ENCODE results near the gene TJP2.

The TJP2 gene

DNA sequence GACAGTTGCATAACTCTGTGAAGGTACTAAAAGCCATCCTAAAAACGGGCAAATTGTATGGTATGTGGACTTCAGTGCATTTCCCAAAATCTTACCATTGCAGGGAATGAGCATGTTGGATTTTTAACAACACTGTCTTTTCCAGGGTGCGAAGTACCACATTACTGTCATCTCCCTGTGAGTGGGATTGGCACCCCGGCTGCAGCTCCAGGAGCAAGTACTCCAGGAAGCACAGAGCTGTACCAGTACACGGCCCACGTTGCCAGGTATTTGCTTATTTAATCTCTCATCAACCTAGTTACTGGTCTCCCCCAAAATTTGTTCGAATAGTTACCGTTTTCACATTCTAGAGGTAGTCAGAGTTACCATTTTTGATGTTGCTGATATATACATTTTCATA, 22.6 kb upstream of the TJP2 start:
- Histone ChIP-seq H3K14ac (ENCODE audit: low read length in 2 of 2) (no peak overlapping the region), H2BK5ac (ENCODE audit: low read depth, low read length, poor library complexity, severe bottlenecking) (no peak overlapping the region), H3K27me3 (ENCODE audit: control insufficient read depth in 1 of 2, insufficient read depth in 1 of 2, low read length in 2 of 2) (no peaks in the 10 kb centered on the region), H2BK12ac (ENCODE audit: low read length in 2 of 2) (no peak overlapping the region), H3K18ac (ENCODE audit: low read depth in 1 of 2, low read length in 2 of 2) (no peak overlapping the region), H2AK5ac (ENCODE audit: low read length, severe bottlenecking) (no peak overlapping the region), H4K91ac (ENCODE audit: low read length) (no peak overlapping the region), H2BK15ac (ENCODE audit: low read depth, poor library complexity, severe bottlenecking) (no peak overlapping the region), H3K4me2 (ENCODE audit: low read length, poor library complexity, severe bottlenecking) (no peak overlapping the region), H3K27ac (ENCODE audit: low read length, poor library complexity, severe bottlenecking) (no peak overlapping the region), H3K23ac (ENCODE audit: low read length in 2 of 2) (no peak overlapping the region), H3K79me1 (replicated peaks; ENCODE audit: low read length, poor library complexity, severe bottlenecking) (peaks cover 32% of the 10 kb centered on the region), H3K4ac (ENCODE audit: low read depth in 1 of 2, low read length in 2 of 2) (no peak overlapping the region), H2BK120ac (ENCODE audit: low read depth, low read length) (no peak overlapping the region), H3K4me3 (ENCODE audit: insufficient read depth in 1 of 2, low read depth in 1 of 2, low read length in 2 of 2) (no peak overlapping the region), H3K9ac (ENCODE audit: low read length) (no peak overlapping the region), H2AFZ (ENCODE audit: low read depth, low read length) (no peak overlapping the region), H3K9me3 (ENCODE audit: control insufficient read depth, low read length) (no peaks in the 10 kb centered on the region), H3K36me3 (ENCODE audit: control insufficient read depth in 1 of 2, insufficient read depth in 2 of 2, low read depth in 1 of 2, low read length in 2 of 2) (peaks cover 0 to 3% of the 10 kb centered on the region in 2 experiments), H3K4me1 (ENCODE audit: control insufficient read depth, insufficient read depth, low read depth, low read length) (peaks cover 3% of the 10 kb centered on the region), H4K8ac (ENCODE audit: low read length) (no peak overlapping the region)
- 91% methylated on average over 5 of the region's 7 CpGs for WGBS
- DNase-seq = no peak

DNA sequence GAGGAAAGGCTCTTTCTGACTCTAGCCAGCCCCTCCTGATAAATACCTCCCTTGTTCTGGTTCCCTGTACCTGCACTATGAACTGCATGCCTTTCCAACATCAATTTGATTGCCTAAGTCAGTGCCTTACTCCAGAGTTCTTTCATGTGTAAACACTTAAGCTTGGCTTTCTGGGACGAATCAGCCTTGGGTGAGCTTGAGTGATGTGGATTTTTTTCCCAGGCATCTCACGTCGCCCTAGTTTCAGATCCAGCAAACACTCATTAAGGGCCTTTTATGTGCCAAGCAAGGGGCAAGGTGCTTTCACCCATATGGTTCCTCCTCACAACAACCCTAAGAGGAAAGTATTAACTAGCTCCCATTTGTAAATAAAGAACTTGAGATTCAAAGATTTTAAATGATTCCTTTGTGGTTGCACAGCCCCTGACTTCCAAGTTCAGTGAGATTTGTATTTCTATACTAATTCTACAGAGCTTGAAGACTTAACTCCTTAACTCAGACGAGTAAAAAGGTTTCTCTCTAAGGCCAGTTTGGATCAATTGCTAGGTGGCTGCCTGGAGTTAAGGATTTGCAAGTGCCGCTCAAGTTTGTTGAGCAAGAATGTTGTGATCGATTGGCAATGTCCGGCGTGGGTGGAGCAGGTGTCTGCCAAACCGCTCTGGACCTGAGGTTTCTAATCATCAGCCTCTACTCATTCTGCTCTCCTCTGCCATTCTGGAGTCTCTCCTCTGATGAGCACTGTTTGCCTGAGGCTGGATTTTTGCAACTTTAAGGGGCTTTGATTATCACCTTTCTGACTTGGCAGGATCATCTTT, 20.2 kb upstream of the TJP2 start:
- Histone ChIP-seq H3K4ac (ENCODE audit: low read depth in 1 of 2, low read length in 2 of 2) (no peak overlapping the region), H4K91ac (ENCODE audit: low read length) (no peak overlapping the region), H3K79me1 (replicated peaks; ENCODE audit: low read length, poor library complexity, severe bottlenecking) (peaks cover 31% of the 10 kb centered on the region), H3K27me3 (ENCODE audit: control insufficient read depth in 1 of 2, insufficient read depth in 1 of 2, low read length in 2 of 2) (no peaks in the 10 kb centered on the region), H2AFZ (ENCODE audit: low read depth, low read length) (no peak overlapping the region), H3K18ac (ENCODE audit: low read depth in 1 of 2, low read length in 2 of 2) (no peak overlapping the region), H3K9me3 (ENCODE audit: control insufficient read depth, low read length) (no peaks in the 10 kb centered on the region), H2AK5ac (ENCODE audit: low read length, severe bottlenecking) (no peak overlapping the region), H2BK15ac (ENCODE audit: low read depth, poor library complexity, severe bottlenecking) (no peak overlapping the region), H3K9ac (ENCODE audit: low read length) (no peak overlapping the region), H3K4me1 (ENCODE audit: control insufficient read depth, insufficient read depth, low read depth, low read length) (peaks cover 3% of the 10 kb centered on the region), H2BK12ac (ENCODE audit: low read length in 2 of 2) (no peak overlapping the region), H3K4me3 (ENCODE audit: insufficient read depth in 1 of 2, low read depth in 1 of 2, low read length in 2 of 2) (no peak overlapping the region), H4K8ac (ENCODE audit: low read length) (no peak overlapping the region), H2BK5ac (ENCODE audit: low read depth, low read length, poor library complexity, severe bottlenecking) (no peak overlapping the region), H3K27ac (ENCODE audit: low read length, poor library complexity, severe bottlenecking) (no peak overlapping the region), H2BK120ac (ENCODE audit: low read depth, low read length) (no peak overlapping the region), H3K23ac (ENCODE audit: low read length in 2 of 2) (peak overlapping the region in 1 of 2 experiments; percentile 31), H3K14ac (ENCODE audit: low read length in 2 of 2) (no peak overlapping the region), H3K4me2 (ENCODE audit: low read length, poor library complexity, severe bottlenecking) (no peak overlapping the region), H3K36me3 (ENCODE audit: control insufficient read depth in 1 of 2, insufficient read depth in 2 of 2, low read depth in 1 of 2, low read length in 2 of 2) (peaks cover 0 to 3% of the 10 kb centered on the region in 2 experiments)
- no peak for DNase-seq
- 96% methylated on average over 9 of the region's 9 CpGs for WGBS

- Histone ChIP-seq H3K36me3 (ENCODE audit: control insufficient read depth in 1 of 2, insufficient read depth in 2 of 2, low read depth in 1 of 2, low read length in 2 of 2) (peaks cover 0 to 3% of the 10 kb centered on the region in 2 experiments), H2BK15ac (ENCODE audit: low read depth, poor library complexity, severe bottlenecking) (no peak overlapping the region), H3K14ac (ENCODE audit: low read length in 2 of 2) (no peak overlapping the region), H3K27ac (ENCODE audit: low read length, poor library complexity, severe bottlenecking) (no peak overlapping the region), H4K8ac (ENCODE audit: low read length) (peak overlapping the region; percentile 84), H3K27me3 (ENCODE audit: control insufficient read depth in 1 of 2, insufficient read depth in 1 of 2, low read length in 2 of 2) (no peaks in the 10 kb centered on the region), H3K4ac (ENCODE audit: low read depth in 1 of 2, low read length in 2 of 2) (peak overlapping the region in 1 of 2 experiments; percentile 51), H3K4me1 (ENCODE audit: control insufficient read depth, insufficient read depth, low read depth, low read length) (no peaks in the 10 kb centered on the region), H2BK5ac (ENCODE audit: low read depth, low read length, poor library complexity, severe bottlenecking) (no peak overlapping the region), H3K79me1 (replicated peaks; ENCODE audit: low read length, poor library complexity, severe bottlenecking) (peaks cover 34% of the 10 kb centered on the region), H3K4me2 (ENCODE audit: low read length, poor library complexity, severe bottlenecking) (no peak overlapping the region), H2AFZ (ENCODE audit: low read depth, low read length) (no peak overlapping the region), H3K18ac (ENCODE audit: low read depth in 1 of 2, low read length in 2 of 2) (peak overlapping the region in 1 of 2 experiments; percentile 33), H2BK12ac (ENCODE audit: low read length in 2 of 2) (no peak overlapping the region), H2AK5ac (ENCODE audit: low read length, severe bottlenecking) (no peak overlapping the region), H3K23ac (ENCODE audit: low read length in 2 of 2) (no peak overlapping the region), H3K4me3 (ENCODE audit: insufficient read depth in 1 of 2, low read depth in 1 of 2, low read length in 2 of 2) (no peak overlapping the region), H3K9ac (ENCODE audit: low read length) (no peak overlapping the region), H4K91ac (ENCODE audit: low read length) (no peak overlapping the region), H3K9me3 (ENCODE audit: control insufficient read depth, low read length) (no peaks in the 10 kb centered on the region), H2BK120ac (ENCODE audit: low read depth, low read length) (no peak overlapping the region)
- no peak for DNase-seq
- 63% methylated on average over 8 of the region's 8 CpGs for WGBS
Observed at GRCh38 chr9:69155341-69156030, 18.6 kb upstream of the TJP2 start.

DNA sequence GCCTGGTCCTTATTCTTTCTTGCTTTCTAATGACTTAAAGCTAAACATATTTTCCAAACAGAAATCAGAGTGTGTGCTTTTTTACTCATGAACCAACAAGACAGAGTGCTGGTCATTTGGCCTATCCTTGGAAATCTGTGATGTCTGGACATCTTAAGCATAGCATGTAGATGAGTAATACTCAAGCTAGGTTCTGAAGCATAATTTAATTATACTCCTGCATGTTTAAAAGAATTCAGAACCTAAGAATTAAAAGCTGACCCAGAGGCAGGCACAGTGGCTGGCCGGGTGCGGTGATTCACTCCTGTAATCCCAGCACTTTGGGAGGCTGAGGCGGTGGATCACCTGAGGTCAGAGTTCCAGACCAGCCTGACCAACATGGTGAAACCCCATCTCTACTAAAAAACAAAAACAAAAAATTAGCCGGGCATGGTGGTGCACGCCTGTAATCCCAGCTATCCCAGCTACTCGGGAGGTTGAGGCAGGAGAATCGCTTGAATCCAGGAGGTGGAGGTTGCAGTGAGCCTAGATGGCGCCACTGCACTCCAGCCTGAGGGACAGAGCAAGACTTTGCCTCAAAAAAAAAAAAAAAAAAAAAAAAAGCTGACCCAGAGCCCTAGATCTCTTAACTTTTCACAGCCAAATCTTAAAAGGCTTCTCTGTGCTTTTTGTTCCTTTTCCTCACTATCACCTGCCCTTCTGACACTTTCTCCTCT, 16.2 kb upstream of the TJP2 start:
- no peak overlapping the region for H3K23ac ChIP-seq (ENCODE audit: low read length in 2 of 2)
- H4K91ac ChIP-seq (ENCODE audit: low read length) = no peak overlapping the region
- no peak overlapping the region for H2AFZ ChIP-seq (ENCODE audit: low read depth, low read length)
- H2BK15ac ChIP-seq (ENCODE audit: low read depth, poor library complexity, severe bottlenecking) = no peak overlapping the region
- no peak overlapping the region for H2BK5ac ChIP-seq (ENCODE audit: low read depth, low read length, poor library complexity, severe bottlenecking)
- no peak overlapping the region for H2BK12ac ChIP-seq (ENCODE audit: low read length in 2 of 2)
- no peak overlapping the region for H3K4me3 ChIP-seq (ENCODE audit: insufficient read depth in 1 of 2, low read depth in 1 of 2, low read length in 2 of 2)
- H3K4me2 ChIP-seq (ENCODE audit: low read length, poor library complexity, severe bottlenecking) = no peak overlapping the region
- H3K14ac ChIP-seq (ENCODE audit: low read length in 2 of 2) = no peak overlapping the region
- no peak overlapping the region for H2BK120ac ChIP-seq (ENCODE audit: low read depth, low read length)
- H4K8ac ChIP-seq (ENCODE audit: low read length) = no peak overlapping the region
- H3K9me3 ChIP-seq (ENCODE audit: control insufficient read depth, low read length) = no peaks in the 10 kb centered on the region
- peaks cover 28% of the 10 kb centered on the region for H3K79me1 ChIP-seq (replicated peaks; ENCODE audit: low read length, poor library complexity, severe bottlenecking)
- H3K36me3 ChIP-seq (ENCODE audit: control insufficient read depth in 1 of 2, insufficient read depth in 2 of 2, low read depth in 1 of 2, low read length in 2 of 2) = peaks cover 0 to 3% of the 10 kb centered on the region in 2 experiments
- WGBS = 87% methylated on average over 8 of the region's 8 CpGs
- no peak overlapping the region for H3K18ac ChIP-seq (ENCODE audit: low read depth in 1 of 2, low read length in 2 of 2)
- H3K27ac ChIP-seq (ENCODE audit: low read length, poor library complexity, severe bottlenecking) = no peak overlapping the region
- H3K4me1 ChIP-seq (ENCODE audit: control insufficient read depth, insufficient read depth, low read depth, low read length) = no peaks in the 10 kb centered on the region
- H3K9ac ChIP-seq (ENCODE audit: low read length) = no peak overlapping the region
- peak; percentile 47 for DNase-seq
- H3K4ac ChIP-seq (ENCODE audit: low read depth in 1 of 2, low read length in 2 of 2) = no peak overlapping the region
- H3K27me3 ChIP-seq (ENCODE audit: control insufficient read depth in 1 of 2, insufficient read depth in 1 of 2, low read length in 2 of 2) = no peaks in the 10 kb centered on the region
- H2AK5ac ChIP-seq (ENCODE audit: low read length, severe bottlenecking) = no peak overlapping the region
